CD8-positive, alpha-beta memory T cell (primary cell): ENCODE results near the gene ZNF385B. TPM values are rescaled to one million over a fixed set of nuclear protein-coding genes. Genes with fewer than 3 reads are reported as not detected.
A peak's percentile ranks its signal among the peaks of the same experiment; 100 is the strongest.

Source experiments
- CTCF ChIA-PET: fragments of 350-600 bp; sonication (Branson Sonifier 250); formaldehyde crosslinking; loops from one replicate; lab custom pipeline; 2021; ENCODE audit warnings: antibody characterized with exemption; lab: Charles Lee
- POLR2A ChIA-PET: fragments of 350-600 bp; sonication (Branson Sonifier 250); formaldehyde crosslinking; loops from one replicate; lab custom pipeline; 2021; ENCODE audit warnings: antibody characterized with exemption; lab: Charles Lee
- DNase-seq, 5 donors: peaks; one replicate each; pipeline versions ENCODE4 v3.0.0 to v3.0.0-alpha.2; 2020 to 2022; ENCODE audit warnings: mixed read lengths in 1 of 5
- H3K27ac ChIP-seq: one replicate; pipeline ENCODE4 v1.7.0; 2013; ENCODE audit warnings: low read depth, mild to moderate bottlenecking, low read length, moderate library complexity
- H3K27me3 ChIP-seq: 2 replicates; pipeline ENCODE4 v1.7.0; 2013; ENCODE audit warnings: low read length, mild to moderate bottlenecking; ENCODE audit not compliant: insufficient read depth, poor library complexity, severe bottlenecking
- H3K36me3 ChIP-seq: 2 replicates; pipeline ENCODE4 v1.7.0; 2013; ENCODE audit warnings: mild to moderate bottlenecking, low read length, moderate library complexity; ENCODE audit not compliant: insufficient read depth
- H3K4me1 ChIP-seq: 2 replicates; pipeline ENCODE4 v1.7.0; 2013; ENCODE audit warnings: mild to moderate bottlenecking, low read length, moderate library complexity; ENCODE audit not compliant: insufficient read depth
- H3K4me3 ChIP-seq: 2 replicates; pipeline ENCODE4 v1.7.0; 2013; ENCODE audit warnings: mild to moderate bottlenecking, low read length
- H3K9me3 ChIP-seq: 2 replicates; pipeline ENCODE4 v1.7.0; 2013; ENCODE audit warnings: mild to moderate bottlenecking, low read length
- H3K27ac Mint-ChIP-seq, 8 donors: one replicate each; pipeline ENCODE4 v1.8.0; 2020 to 2021; ENCODE audit warnings: mixed read lengths in 8 of 8, mild to moderate bottlenecking in 6 of 8, inconsistent platforms in 3 of 8, moderate library complexity in 3 of 8
- H3K27me3 Mint-ChIP-seq, 2 donors: one replicate each; pipeline ENCODE4 v1.8.0; 2020 to 2021; ENCODE audit warnings: mixed read lengths in 2 of 2, mild to moderate bottlenecking in 1 of 2, moderate library complexity in 1 of 2
- H3K36me3 Mint-ChIP-seq, 3 donors: one replicate each; pipeline ENCODE4 v1.8.0; 2020 to 2021; ENCODE audit warnings: mixed read lengths in 3 of 3, inconsistent platforms in 1 of 3, mild to moderate bottlenecking in 1 of 3
- H3K4me1 Mint-ChIP-seq, 3 donors: one replicate each; pipeline ENCODE4 v1.8.0; 2020 to 2021; ENCODE audit warnings: mixed read lengths in 3 of 3, inconsistent platforms in 1 of 3, mild to moderate bottlenecking in 1 of 3
- H3K4me3 Mint-ChIP-seq, 7 donors: one replicate each; pipeline ENCODE4 v1.8.0; 2020 to 2021; ENCODE audit warnings: mixed read lengths in 7 of 7, mild to moderate bottlenecking in 6 of 7, moderate library complexity in 4 of 7, inconsistent platforms in 2 of 7
- H3K9me3 Mint-ChIP-seq, 5 donors: one replicate each; pipeline ENCODE4 v1.8.0; 2020 to 2022; ENCODE audit warnings: mixed read lengths in 5 of 5, mild to moderate bottlenecking in 3 of 5, moderate library complexity in 2 of 5, inconsistent platforms in 1 of 5
- polyA plus RNA-seq: library from polyadenylated mRNA; unstranded; fragments of 300-500 nt; fragmentation: Illumina TruSeq; gene quantifications from one replicate; pipeline ENCODE4 v1.2.3, GENCODE V29; 2021
- total RNA-seq, 2 experiments: library from RNA; stranded (reverse); gene quantifications; one replicate each; pipeline ENCODE4 v1.2.3, GENCODE V29; 2021

Gene ZNF385B
- total and polyA plus RNA-seq, 3 experiments from 2014 or later: not detected

DNA sequence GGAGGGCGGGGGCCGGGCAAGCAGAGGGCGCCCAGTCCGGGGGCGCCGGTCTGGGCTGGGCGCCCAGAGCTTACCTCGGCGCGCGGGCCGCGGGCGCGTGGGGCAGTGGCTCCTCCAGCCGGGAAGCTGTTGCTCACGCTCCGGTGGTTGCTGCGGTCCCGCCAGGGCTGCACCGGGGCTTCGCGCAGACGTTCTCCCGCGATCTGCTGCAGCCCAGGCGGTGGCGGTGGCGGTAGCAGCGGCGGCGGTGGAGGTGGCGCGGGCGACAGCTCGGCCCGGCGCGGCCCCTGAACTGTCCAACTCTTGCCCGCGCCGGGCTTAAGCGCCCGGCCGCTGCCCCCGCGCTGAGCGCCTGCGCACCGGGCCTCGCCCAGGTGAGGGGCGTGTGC is 391 bp downstream of the ZNF385B start:
- no peaks in the 10 kb centered on the region for H3K9me3 Mint-ChIP-seq
- CTCF ChIA-PET: no interaction called here
- H3K4me1 Mint-ChIP-seq: peaks cover 0 to 15% (median 8%) of the 10 kb centered on the region in 3 donors
- DNase-seq: no peak
- no peaks in the 10 kb centered on the region for H3K9me3 ChIP-seq
- no peak overlapping the region for H3K4me3 Mint-ChIP-seq
- H3K4me3 ChIP-seq: no peak overlapping the region
- peaks cover 6% of the 10 kb centered on the region for H3K27me3 ChIP-seq
- no peak overlapping the region for H3K27ac ChIP-seq
- H3K27ac Mint-ChIP-seq: no peak overlapping the region
- H3K36me3 ChIP-seq: no peaks in the 10 kb centered on the region
- H3K4me1 ChIP-seq: no peaks in the 10 kb centered on the region
- no peaks in the 10 kb centered on the region for H3K36me3 Mint-ChIP-seq
- peaks cover 34 to 65% of the 10 kb centered on the region in 2 donors for H3K27me3 Mint-ChIP-seq
- POLR2A ChIA-PET: no interaction called here

DNA sequence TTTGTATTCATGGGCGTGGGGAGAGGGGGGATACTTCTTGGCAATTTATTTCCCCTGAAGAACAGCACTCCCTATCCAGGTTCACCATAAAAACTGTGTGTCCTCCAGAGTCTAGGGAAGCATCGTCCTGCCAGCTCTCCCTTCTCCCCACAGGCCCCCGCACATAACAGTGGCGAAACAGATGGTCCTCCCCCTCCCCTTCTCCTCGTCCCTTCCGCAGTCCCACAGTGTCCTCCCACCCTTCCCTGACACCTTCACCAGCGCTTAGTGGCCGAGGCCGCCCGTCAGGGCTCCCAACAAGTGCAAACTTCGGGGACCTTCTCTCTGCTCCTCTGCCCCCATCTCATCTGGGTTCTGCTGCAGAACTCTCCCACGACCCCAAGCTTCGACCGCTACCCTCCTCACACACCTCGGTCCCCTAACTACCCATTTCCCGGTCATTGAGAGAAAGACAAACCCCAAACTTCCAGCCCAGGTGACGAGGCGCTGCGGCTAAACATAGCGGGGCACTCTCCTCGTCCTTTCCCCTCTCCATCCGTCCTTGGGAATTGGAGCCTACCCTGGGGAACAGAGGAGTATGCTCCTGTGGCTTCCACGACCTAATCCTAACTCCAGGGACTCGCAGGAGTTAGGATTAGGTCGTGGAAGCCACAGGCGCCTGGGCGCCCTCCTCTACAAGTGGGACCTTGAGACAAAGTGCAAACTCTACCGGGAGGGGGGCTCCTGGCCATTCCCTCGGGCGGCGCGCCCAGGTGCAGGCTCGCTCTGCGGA is 971 bp downstream of the ZNF385B start:
- no peaks in the 10 kb centered on the region for H3K4me1 ChIP-seq
- Mint-ChIP-seq H3K9me3 (no peaks in the 10 kb centered on the region), H3K4me3 (peak overlapping the region in 3 of 7 donors; percentile 19 to 46 (median 24)), H3K27me3 (peaks cover 34 to 65% of the 10 kb centered on the region in 2 donors), H3K27ac (no peak overlapping the region), H3K4me1 (peaks cover 0 to 15% (median 8%) of the 10 kb centered on the region in 3 donors), H3K36me3 (no peaks in the 10 kb centered on the region)
- no peaks in the 10 kb centered on the region for H3K36me3 ChIP-seq
- ChIA-PET CTCF (no interaction called here), POLR2A (no interaction called here)
- H3K9me3 ChIP-seq: no peaks in the 10 kb centered on the region
- peaks cover 6% of the 10 kb centered on the region for H3K27me3 ChIP-seq
- no peak overlapping the region for H3K27ac ChIP-seq
- H3K4me3 ChIP-seq: no peak overlapping the region
- no peak for DNase-seq

DNA sequence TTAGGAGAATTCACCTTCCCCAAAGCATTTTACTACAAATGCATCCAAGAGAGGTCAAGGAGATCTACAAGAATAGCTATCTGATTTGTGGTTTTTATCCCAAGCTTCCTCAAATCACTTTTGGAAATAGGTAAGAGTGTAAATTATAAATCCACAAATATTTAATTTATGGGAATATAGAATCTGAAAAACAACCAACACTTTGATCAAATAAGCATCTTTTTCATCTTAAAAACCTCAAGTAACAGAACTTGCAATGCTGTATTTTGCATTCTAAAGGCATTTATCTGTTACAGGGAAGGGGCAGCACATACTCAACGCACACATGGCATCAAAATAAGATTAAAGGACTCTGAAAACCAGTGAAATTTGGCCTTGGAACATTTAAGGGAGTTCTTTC is 1.9 kb downstream of the ZNF385B start:
- H3K4me1 ChIP-seq: no peaks in the 10 kb centered on the region
- peaks cover 6% of the 10 kb centered on the region for H3K27me3 ChIP-seq
- H3K27ac ChIP-seq: no peak overlapping the region
- Mint-ChIP-seq H3K36me3 (no peaks in the 10 kb centered on the region), H3K4me3 (no peak overlapping the region), H3K27ac (no peak overlapping the region), H3K4me1 (peaks cover 0 to 15% (median 8%) of the 10 kb centered on the region in 3 donors), H3K27me3 (peaks cover 34 to 65% of the 10 kb centered on the region in 2 donors), H3K9me3 (no peaks in the 10 kb centered on the region)
- POLR2A ChIA-PET: no interaction called here
- CTCF ChIA-PET: no interaction called here
- H3K4me3 ChIP-seq: no peak overlapping the region
- no peak for DNase-seq
- H3K36me3 ChIP-seq: no peaks in the 10 kb centered on the region
- H3K9me3 ChIP-seq: no peaks in the 10 kb centered on the region

DNA sequence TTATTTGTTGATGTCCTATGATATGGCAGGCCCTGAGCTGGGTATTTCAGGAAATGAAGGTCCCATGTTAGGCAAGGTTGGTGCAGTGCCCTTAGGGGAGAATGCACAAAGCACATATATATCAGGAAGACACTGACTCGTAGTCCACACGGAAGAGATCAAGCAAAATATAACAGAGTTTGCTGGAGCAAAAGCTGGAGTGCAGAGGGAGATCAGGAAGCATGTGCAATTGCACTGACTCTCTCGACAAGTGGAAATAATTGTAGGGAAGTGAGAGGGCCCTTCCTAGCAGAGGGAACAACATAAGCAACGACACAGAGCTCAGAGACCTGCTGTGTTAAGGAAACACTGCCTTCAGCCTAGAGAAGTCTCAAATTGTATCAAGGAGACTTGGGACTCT is 4.2 kb downstream of the ZNF385B start:
- CTCF ChIA-PET: no interaction called here
- no peaks in the 10 kb centered on the region for H3K9me3 ChIP-seq
- no peaks in the 10 kb centered on the region for H3K36me3 Mint-ChIP-seq
- H3K4me3 Mint-ChIP-seq: no peak overlapping the region
- H3K27me3 ChIP-seq: peaks cover 3% of the 10 kb centered on the region
- no peak for DNase-seq
- no peaks in the 10 kb centered on the region for H3K9me3 Mint-ChIP-seq
- no peaks in the 10 kb centered on the region for H3K4me1 ChIP-seq
- POLR2A ChIA-PET: no interaction called here
- no peak overlapping the region for H3K27ac Mint-ChIP-seq
- H3K4me1 Mint-ChIP-seq: peaks cover 0 to 15% (median 8%) of the 10 kb centered on the region in 3 donors
- no peak overlapping the region for H3K4me3 ChIP-seq
- no peaks in the 10 kb centered on the region for H3K36me3 ChIP-seq
- H3K27ac ChIP-seq: no peak overlapping the region
- H3K27me3 Mint-ChIP-seq: peaks cover 21 to 44% of the 10 kb centered on the region in 2 donors

DNA sequence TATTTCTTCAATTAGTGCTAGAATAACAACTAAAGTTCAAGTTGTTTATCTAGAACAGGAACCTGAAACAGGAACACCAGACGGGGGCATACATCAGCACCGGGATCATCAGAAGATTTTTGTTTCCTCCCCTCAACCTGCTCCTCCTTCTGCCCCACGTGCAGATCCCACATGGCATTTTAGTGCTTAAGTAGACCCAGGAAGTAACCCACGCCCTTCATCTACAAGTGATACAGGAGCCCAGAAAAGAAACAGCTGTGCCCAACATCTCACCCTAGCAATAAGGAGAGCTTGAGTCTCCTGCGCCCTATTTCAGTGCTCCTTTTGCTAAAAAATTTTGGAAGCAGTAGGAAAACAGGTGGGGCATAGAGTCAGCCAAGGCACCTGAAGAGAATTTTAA is 5.2 kb downstream of the ZNF385B start:
- peaks cover 3% of the 10 kb centered on the region for H3K27me3 ChIP-seq
- Mint-ChIP-seq H3K4me1 (peaks cover 0 to 9% (median 8%) of the 10 kb centered on the region in 3 donors), H3K27ac (no peak overlapping the region), H3K9me3 (no peaks in the 10 kb centered on the region), H3K4me3 (no peak overlapping the region), H3K27me3 (peaks cover 14 to 37% of the 10 kb centered on the region in 2 donors), H3K36me3 (no peaks in the 10 kb centered on the region)
- H3K27ac ChIP-seq: no peak overlapping the region
- no peak for DNase-seq
- ChIA-PET POLR2A (no interaction called here), CTCF (no interaction called here)
- no peaks in the 10 kb centered on the region for H3K9me3 ChIP-seq
- H3K4me1 ChIP-seq: no peaks in the 10 kb centered on the region
- H3K36me3 ChIP-seq: no peaks in the 10 kb centered on the region
- H3K4me3 ChIP-seq: no peak overlapping the region

DNA sequence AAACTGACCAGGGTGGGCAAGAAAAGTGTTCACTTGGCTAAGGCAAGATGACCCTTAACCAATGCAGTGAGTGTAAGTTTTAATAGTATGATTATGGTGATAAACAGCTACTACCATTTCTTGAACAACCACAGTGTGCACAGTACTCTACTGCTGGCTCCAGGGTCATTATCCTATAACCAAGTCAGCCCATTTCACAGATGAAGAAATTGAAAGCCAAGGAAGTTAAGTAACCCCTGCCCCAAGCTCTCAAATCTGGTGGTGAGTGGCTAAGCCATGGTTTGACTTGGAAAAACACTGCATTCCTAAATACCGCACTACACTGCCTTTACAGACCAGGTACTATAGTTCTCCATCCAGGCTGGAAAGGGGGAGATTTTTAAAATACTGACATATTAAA is 5.7 kb downstream of the ZNF385B start:
- CTCF ChIA-PET: no interaction called here

DNA sequence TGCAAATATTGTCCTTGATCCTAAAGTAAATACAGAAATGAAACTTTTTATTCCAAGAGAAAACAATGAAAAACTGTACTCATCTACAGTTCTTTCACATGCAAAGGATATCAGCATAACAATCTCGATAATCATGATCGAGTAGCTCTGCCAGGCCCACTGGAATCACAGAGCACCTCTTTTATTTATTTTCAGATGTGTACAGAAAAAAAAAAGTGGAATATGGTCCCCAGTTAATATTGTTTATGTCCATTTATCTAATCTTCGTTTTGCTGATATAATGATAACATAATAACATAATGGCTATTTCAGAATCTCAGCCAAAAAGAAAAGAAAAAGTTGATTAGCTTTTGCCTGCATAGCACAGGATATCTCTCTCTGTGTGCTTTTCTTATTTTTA is 6.5 kb downstream of the ZNF385B start:
- Histone ChIP-seq H3K4me3 (no peak overlapping the region), H3K36me3 (no peaks in the 10 kb centered on the region), H3K27me3 (peaks cover under 1% of the 10 kb centered on the region), H3K27ac (no peak overlapping the region), H3K4me1 (no peaks in the 10 kb centered on the region), H3K9me3 (no peaks in the 10 kb centered on the region)
- Mint-ChIP-seq H3K4me3 (no peak overlapping the region), H3K36me3 (no peaks in the 10 kb centered on the region), H3K27me3 (peaks cover 8 to 34% of the 10 kb centered on the region in 2 donors), H3K4me1 (peaks cover 0 to 3% (median 1%) of the 10 kb centered on the region in 3 donors), H3K27ac (no peak overlapping the region), H3K9me3 (no peaks in the 10 kb centered on the region)
- ChIA-PET CTCF (no interaction called here), POLR2A (no interaction called here)
- no peak for DNase-seq

More for the DNA sequence above, 5.7 kb downstream of the ZNF385B start:
- Histone ChIP-seq H3K9me3 (no peaks in the 10 kb centered on the region), H3K4me1 (no peaks in the 10 kb centered on the region), H3K27ac (no peak overlapping the region), H3K36me3 (no peaks in the 10 kb centered on the region), H3K4me3 (no peak overlapping the region), H3K27me3 (peaks cover 3% of the 10 kb centered on the region)
- Mint-ChIP-seq H3K36me3 (no peaks in the 10 kb centered on the region), H3K27me3 (peaks cover 14 to 42% of the 10 kb centered on the region in 2 donors), H3K9me3 (no peaks in the 10 kb centered on the region), H3K27ac (no peak overlapping the region), H3K4me3 (no peak overlapping the region), H3K4me1 (peaks cover 0 to 9% (median 8%) of the 10 kb centered on the region in 3 donors)
- DNase-seq: no peak
- POLR2A ChIA-PET: no interaction called here

DNA sequence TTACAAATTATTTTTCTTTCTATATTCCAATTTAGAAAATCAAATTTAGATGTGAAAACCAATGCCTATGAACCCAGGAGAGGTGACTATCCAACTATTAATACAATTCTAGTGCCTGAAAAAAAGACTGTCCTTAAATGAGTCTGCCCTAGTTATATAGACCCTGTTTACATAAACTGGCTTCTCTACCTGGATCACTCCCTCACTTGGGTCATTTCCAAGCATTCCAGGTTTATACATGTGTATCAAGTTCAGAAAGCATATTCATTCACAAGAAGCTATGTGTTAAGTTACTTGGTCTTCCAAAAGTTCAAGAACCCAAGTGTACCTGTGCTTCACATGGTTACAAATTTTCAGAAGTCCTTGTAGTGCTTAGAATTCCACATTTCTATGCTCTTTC is 8.3 kb downstream of the ZNF385B start:
- no peaks in the 10 kb centered on the region for H3K4me1 ChIP-seq
- H3K27ac Mint-ChIP-seq: no peak overlapping the region
- no peaks in the 10 kb centered on the region for H3K9me3 Mint-ChIP-seq
- H3K27me3 ChIP-seq: no peaks in the 10 kb centered on the region
- POLR2A ChIA-PET: no interaction called here
- H3K27ac ChIP-seq: no peak overlapping the region
- no peaks in the 10 kb centered on the region for H3K36me3 ChIP-seq
- H3K4me1 Mint-ChIP-seq: no peaks in the 10 kb centered on the region
- H3K4me3 Mint-ChIP-seq: no peak overlapping the region
- DNase-seq: no peak
- H3K27me3 Mint-ChIP-seq: peaks cover 7 to 19% of the 10 kb centered on the region in 2 donors
- CTCF ChIA-PET: no interaction called here
- no peaks in the 10 kb centered on the region for H3K9me3 ChIP-seq
- no peaks in the 10 kb centered on the region for H3K36me3 Mint-ChIP-seq
- no peak overlapping the region for H3K4me3 ChIP-seq
